ENCODE results near the gene BICRAL.
"Not testable (repeated sequence)": the region's sequence is repeated elsewhere in the genome, so short reads cannot be mapped to it uniquely, and the experiment has no call there.

The BICRAL gene

GRCh38 chr6:42781796-42782688 lies at the start of gene BICRAL:
TSS of gene BICRAL (plus strand) at chr6:42782052. CDS start at chr6:42822023, 39,971 bp downstream.
- peak; percentile 77 for DNase-seq

DNA sequence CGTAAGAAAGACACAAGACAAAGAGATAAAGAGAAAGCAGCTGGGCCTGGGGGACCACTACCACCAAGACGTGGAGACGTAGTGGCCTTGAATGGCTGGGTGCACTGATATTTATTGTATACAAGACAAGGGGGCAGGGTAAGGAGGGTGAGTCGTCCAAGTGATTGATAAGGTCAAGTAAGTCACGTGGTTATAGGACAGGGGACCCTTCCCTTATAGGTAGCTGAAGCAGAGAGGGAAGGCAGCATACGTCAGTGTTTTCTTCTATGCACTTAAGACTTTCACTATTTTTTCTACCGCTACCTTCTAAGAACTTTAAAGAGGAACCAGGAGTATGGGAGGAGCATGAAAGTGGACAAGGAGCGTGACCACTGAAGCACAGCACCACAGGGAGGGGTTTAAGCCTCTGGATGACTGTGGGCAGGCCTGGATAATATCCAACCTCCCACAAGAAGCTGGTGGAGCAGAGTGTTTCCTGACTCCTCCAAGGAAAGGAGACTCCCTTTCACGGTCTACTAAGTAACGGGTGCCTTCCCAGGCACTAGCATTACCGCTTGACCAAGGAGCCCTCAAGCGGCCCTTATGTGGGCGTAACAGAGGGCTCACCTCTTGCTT lies 47.9 kb upstream of the BICRAL start:
- DNase-seq: not testable (repeated sequence)

- no peak for DNase-seq
Observed at GRCh38 chr6:42735976-42736375, 45.9 kb upstream of the BICRAL start.

DNA sequence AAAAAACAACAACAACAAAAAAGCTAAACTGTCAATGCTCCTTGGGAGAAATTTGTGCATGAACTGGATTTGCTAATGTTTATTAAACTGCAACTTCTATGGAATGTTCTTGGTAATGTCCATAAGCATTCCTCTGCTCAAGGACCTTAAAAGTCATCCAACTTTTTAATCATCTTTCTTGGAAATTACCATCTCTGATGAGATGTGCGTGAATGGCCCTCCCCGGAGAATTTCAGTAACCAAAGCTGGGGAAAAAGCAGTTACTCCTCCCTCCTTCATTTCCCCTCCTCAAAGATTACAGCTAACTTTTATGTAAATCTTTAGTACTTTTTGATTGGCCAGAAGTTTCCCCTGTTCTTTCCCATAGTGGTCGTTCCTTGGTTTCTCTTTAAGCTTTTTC lies 41.1 kb upstream of the BICRAL start:
- no peak for DNase-seq

DNA sequence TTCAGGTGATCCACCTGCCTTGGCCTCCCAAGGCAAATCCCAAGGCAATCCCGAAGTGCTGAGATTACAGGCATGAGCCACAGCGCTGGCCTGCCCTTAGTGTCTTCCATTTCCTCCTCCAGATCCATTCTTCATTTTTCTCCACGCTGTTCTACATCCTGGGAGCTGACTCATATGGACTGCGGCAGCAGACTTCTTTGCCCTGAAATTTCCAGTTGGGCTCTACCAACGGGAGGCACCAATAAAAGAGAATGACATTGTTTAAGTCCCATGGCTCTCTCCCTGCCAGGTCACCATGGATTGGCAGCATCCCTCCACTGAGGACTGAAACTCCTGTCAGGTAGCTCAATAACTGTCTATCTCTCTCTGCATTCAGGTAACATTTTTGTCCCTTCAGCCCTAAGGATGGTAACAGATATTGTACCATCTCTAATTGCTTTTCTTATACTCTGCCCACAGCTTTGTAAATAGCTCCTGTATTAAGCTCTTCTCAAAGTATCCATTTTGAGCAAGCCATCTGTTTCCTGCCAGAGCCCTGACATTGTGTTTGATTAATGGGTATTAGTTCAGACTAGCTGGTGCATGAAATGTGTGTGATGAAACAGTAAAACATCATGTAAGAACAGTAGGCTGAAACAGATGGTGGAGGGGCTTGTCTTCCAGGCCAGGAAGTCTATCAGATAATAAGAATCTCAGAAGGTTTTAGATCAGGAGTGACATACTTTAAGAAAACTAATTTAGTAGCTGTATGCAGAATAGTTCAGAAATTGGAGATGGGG lies 39.5 kb upstream of the BICRAL start:
- DNase-seq: no peak

DNA sequence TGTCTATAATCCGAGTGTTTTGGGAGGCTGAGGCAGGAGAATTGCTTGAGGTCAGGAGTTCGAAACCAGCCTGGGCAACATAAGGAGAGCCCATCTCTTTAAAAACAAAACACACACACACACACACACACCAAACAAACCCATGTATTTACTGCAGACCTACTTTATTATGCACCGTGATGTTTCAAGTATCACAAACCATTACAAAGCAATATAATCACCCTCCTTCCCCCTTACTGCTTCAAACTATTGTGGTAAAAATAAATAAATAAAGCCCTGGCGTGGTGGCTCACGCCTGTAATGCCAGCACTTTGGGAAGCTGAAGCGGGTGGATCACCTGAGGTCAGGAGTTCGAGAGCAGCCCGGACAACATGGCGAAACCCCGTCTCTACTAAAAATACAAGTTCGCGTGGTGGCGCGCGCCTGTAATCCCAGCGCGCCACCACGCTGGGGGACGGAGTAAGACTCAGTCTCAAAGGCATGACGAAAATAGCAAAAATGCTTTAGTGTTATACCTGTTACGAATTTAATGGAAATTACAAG lies 37.4 kb upstream of the BICRAL start:
- DNase-seq: no peak

DNA sequence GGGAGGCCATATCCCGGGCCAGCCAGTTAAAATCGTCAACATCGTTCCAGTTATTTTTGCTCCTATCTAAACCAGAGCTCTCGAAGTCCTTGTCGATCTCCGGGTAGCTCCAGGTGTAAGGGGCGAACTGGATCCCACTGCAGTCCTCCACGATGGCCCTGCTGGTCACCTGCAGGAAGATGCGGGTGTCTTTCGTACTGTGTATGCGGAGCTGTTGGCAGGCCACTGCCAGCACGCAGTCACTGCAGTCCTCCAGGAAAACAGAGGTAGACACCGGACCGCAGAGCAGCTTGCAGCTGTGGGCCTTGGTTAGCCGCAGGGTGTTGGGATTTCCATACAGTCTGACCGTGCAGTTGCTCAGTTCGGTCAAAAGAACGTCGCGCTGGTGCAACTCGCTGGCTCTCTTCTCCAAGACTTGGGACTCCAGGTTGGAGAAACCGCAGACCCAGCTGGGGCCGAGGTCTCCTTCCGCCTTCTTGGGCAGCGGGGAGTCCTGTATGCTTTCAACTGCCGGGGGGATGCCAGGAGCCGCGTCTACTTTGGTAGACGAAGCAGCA lies 36.7 kb upstream of the BICRAL start:
- peak; percentile 22 for DNase-seq

DNA sequence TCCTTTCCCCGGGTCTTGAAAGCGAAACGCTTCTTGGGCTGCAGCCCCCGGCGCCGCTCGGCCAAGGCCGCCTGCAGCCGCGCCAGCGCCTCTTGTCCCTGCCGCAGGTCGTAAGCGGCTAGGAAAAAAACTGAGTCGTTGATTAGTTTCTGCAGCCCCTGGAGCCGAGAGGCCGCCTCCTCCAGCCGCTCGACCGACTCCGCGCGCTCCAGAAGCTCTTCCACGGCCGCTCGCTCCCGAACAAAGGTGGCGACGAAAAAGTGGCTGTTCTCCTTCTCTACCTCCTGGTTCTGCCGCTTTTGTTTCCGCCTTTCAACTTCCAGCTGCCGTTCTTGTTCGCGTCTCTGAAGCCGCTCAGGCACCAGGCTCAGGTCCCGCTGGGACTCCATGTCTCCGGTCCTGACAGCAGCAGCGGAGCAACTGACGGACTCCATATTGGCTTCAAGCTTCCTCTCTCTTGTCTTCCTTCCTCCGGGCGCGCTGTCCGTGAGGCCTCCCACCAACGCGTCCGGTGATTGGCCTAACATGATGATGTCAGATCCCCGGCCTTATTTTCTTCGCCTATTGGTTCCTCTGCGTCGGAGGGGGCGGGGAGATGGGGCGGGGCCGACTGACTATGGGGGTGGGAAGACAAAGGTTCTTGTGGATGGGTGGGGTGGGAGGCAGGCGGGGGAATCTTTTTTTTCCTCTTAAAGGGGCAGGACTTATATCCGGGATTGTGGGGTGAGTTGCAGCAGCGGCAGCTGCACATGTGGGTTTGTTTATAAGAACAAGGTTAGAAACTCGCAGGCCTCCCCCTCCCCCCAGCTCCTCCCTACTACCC lies 36.0 kb upstream of the BICRAL start, which contains the start of gene TBCC:
Gene TBCC, minus strand, starts transcription at position 464 of the 823 bp plus-strand sequence. Its CDS starts 30 bp downstream, at position 434.
- DNase-seq: peak; percentile 98

DNA sequence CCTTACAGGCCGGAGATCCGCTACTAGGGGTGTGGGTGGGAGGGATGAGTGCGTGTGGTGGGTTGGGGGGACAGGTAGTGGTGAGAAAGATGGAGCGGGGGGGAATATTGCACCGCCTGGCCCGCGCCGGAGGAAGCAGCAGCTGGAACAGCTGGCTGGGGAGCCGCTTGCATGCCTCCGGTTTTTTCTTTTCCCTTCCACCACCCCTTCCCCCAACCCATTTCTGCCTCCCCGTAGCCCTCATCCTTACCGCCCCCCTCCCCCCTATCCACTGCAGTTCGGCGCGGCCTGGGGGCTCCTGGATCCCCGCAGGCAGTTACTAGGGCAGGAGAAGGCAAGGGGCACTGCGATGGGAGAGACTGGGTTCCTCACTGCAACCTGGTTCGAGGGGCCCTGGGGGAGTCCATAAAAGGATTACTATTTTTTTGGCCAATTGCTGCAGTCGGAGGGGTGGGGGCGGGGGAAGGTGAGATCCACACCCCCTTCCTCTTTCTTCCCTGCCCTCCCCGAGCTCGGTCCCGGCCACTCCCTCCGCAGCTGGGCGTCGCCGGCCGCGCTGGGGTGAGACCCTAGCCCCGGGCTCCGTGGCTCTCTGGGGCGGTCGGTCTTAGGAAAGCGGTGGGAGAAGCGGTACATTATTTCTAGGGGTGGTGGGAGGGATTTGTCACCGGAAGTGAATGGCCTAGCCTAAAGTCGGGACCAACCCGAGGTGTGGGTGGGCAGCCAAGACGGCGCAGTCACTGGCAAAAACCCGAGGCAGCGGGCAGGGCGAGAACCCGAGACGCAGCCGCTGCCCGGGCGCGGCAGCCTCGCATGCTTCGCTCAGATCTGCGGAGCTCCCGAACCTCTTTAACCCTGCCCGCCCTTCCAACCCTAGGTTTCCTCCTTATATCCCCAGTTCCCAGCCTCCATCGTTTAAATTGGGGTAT lies 35.1 kb upstream of the BICRAL start:
- DNase-seq: peak; percentile 89

- peak; percentile 57 for DNase-seq
Observed at GRCh38 chr6:42748203-42748898, 33.5 kb upstream of the BICRAL start.

- no peak for DNase-seq
Observed at GRCh38 chr6:42751055-42751454, 30.8 kb upstream of the BICRAL start.

DNA sequence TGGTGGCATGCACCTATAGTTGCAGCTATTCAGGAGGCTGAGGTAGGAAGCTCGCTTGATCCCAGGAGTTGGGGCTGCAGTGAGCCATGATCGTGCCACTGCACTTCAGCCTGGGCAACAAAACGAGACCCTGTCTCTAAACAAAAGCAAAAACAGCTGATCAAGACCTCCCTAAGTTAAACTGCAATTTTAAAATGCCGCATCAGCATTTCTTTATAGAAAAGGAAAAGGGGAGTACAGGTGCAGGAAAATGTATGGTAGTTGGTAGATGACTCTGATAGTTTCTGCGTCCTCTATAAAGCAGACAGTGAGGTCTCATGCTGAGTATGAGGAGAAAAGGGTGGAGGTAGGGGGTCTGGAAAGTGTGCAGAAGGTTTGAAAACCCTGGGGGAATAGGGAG lies 27.1 kb upstream of the BICRAL start:
- DNase-seq: no peak

GRCh38 chr6:42756722-42757121 lies 25.1 kb upstream of the BICRAL start:
- DNase-seq: no peak

- no peak for DNase-seq
Observed at GRCh38 chr6:42758756-42759430, 23.0 kb upstream of the BICRAL start.

DNA sequence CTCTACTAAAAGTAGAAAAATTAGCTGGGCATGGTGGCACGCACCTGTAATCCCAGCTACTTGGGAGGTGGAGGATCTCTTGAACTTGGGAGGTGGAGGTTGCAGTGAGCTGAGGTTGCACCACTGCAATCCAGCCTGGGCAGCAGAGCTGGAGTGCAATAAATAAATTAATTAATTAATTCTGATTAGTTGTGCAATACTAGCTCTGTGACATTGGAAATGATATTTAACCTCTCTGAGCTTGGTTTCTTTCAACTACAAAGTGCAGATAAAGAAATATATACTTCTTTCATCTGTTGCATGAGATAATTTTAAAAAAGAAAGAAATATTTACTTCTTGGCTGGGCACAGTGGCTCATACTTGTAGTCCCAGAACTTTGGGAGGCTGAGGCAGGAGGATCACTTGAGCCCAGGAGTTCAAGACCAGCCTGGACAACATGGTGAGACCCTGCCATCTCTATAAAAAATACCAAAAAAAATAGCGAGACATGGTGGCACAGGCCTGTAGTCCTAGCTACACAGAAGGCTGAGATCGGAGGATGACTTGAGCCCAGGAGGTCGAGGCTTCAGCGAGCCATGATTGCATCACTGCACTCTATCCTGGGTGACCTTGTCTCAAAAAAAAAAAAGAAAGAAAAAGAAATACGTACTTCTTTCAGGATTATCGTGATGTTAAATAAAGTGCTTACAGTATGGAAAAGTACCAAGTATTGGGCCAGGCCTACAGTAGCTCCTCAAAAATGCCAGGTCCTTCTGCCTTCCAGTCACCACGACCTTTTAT lies 20.4 kb upstream of the BICRAL start:
- no peak for DNase-seq

DNA sequence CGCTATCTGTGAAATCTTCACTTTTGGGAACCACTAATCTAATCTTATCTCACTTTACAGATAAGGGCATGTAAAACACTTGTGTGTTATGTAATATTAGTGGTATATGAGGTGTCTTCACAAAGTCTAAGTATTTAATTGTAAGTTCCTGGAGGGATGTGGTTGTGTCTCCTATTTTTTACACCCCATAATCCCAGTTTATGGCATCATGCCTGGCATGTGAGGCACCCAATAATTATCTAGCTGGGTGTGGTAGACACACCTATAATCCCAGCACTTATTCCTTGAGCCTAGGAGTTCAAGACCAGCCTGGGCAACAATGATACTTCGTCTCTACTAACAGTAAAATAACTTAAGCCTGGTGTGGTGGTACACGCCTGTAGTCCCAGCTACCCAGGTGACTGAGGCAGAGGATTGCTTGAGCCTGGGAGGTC lies 19.4 kb upstream of the BICRAL start:
- DNase-seq: no peak

GRCh38 chr6:42762950-42763349 lies 18.9 kb upstream of the BICRAL start:
- no peak for DNase-seq

GRCh38 chr6:42764911-42765648 lies 16.8 kb upstream of the BICRAL start:
- no peak for DNase-seq
